ENCODE data around the gene MYT1.

DNA sequence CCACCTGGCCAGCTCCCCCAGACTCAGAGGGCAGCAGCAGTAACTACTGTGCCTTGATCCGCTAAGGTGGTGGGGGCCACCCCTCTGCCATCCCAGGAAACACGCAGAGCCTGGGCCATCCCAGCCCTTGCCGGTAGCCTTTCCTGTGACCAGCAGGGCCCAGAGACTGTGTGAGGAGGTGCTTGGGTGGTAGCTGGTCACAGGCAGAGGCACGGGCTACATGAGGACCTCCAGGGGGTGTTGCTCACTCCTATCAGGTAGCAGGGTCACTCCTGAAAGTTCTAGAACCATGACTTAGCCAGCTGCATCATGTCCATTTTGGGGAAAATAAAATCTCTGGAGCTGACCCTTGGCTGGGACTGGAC lies 114.0 kb downstream of the MYT1 start:
- TF ChIP-seq CTCF (IDR thresholded peaks at IDR 0.05) = no peak
- TF ChIP-seq POLR2A (IDR thresholded peaks at IDR 0.05) = no peak
- no peak for TF ChIP-seq POLR2AphosphoS5 (IDR thresholded peaks at IDR 0.05)

Data from breast epithelium (tissue), 3 donors.